Cardiac muscle cell (in vitro differentiated cells and primary cell): ENCODE results near the gene CEBPZOS. TPM values are rescaled to one million over a fixed set of nuclear protein-coding genes. Genes with fewer than 3 reads are reported as not detected.
A peak's percentile ranks its signal among the peaks of the same experiment; 100 is the strongest.

ENCODE experiments used
- DNase-seq, 2 donors: peaks; one replicate each; pipeline versions ENCODE4 v3.0.0 to v3.0.0-alpha.2; 2010 to 2017; ENCODE audit warnings: low read depth in 1 of 2, low spot score in 1 of 2
- H3K27ac ChIP-seq: fragments of 200-600 bp; sonication (generic); 2 replicates; pipeline ENCODE4 v1.5.1; 2016
- H3K27me3 ChIP-seq: fragments of 200-600 bp; sonication (generic); 2 replicates; pipeline ENCODE4 v1.6.0; 2016; ENCODE audit warnings: control low read depth
- H3K36me3 ChIP-seq: fragments of 200-600 bp; sonication (generic); 2 replicates; pipeline ENCODE4 v1.5.1; 2016; ENCODE audit warnings: control low read depth
- H3K4me1 ChIP-seq: fragments of 200-600 bp; sonication (generic); 2 replicates; pipeline ENCODE4 v1.8.1; 2017; ENCODE audit warnings: low read depth, mild to moderate bottlenecking, mixed run types
- H3K4me3 ChIP-seq: fragments of 200-600 bp; sonication (generic); 2 replicates; pipeline ENCODE4 v1.5.1; 2016; ENCODE audit warnings: mild to moderate bottlenecking
- H3K9me3 ChIP-seq: fragments of 200-600 bp; sonication (generic); 2 replicates; pipeline ENCODE4 v1.5.1; 2017; ENCODE audit warnings: low read depth, mild to moderate bottlenecking, control low read depth
- polyA plus RNA-seq: library from polyadenylated mRNA; unstranded; fragments of >200 nt; fragmentation: Nextera tagmentation; extraction: Ambion mirVana; gene quantifications from 2 replicates; pipeline ENCODE4 v1.2.1, GENCODE V29; 2016
- total RNA-seq: library from RNA; depleted of rRNA; stranded (reverse); fragments of >200 nt; gene quantifications from 2 replicates; pipeline ENCODE4 v1.2.3, GENCODE V29; 2016
- TF ChIP-seq, protein P1 (sequence below): IDR thresholded peaks from 2 replicates; pipeline ENCODE4 v1.5.1; 2012; ENCODE audit warnings: low read depth, mild to moderate bottlenecking, low read length

The CEBPZOS gene
- total and polyA plus RNA-seq, 2 experiments from 2014 or later = 10.6 to 25.4 TPM

DNA sequence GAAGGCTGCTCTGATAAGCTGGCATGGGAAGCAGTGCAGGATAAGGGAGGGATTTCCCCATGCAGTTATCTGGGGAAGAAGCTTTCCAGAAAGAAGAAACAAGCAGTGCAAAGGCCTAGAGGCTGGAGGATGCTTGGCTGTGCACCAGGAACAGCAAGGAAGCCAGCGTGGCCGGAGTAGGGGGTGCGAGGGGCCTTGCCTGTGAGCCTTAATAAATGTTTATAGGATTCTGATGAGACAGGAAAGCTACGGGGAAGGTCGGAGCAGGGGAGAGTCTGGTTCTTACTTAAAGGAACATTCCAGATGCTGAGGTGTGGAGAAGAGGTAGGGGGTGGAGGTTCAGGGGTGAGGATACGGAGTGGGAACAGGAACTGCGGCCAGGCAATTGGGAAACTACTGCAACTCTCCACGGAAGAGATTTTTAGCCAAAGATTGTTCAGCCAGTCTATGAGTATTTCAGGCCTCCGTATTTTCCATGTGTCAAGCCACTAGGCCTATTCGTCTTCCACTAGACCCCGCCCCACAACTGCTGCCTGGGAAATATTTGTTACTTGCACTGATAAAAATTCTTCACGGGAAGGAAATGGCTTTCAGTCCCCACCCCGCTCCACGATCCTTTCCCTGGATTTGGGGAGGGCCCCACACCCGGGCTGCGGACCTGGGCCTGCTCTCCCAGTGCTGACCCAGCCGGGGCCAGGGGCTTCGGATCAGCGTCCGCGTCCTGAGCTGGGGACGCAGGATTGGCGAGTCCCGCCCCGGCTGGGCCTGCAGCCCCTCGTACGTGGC lies 40.0 kb upstream of the CEBPZOS start:
- peak; percentile 51 to 67 for DNase-seq
- no peaks in the 10 kb centered on the region for H3K9me3 ChIP-seq
- peaks cover 4% of the 10 kb centered on the region for H3K4me1 ChIP-seq
- no peaks in the 10 kb centered on the region for H3K27me3 ChIP-seq
- TF ChIP-seq, protein P1, sequence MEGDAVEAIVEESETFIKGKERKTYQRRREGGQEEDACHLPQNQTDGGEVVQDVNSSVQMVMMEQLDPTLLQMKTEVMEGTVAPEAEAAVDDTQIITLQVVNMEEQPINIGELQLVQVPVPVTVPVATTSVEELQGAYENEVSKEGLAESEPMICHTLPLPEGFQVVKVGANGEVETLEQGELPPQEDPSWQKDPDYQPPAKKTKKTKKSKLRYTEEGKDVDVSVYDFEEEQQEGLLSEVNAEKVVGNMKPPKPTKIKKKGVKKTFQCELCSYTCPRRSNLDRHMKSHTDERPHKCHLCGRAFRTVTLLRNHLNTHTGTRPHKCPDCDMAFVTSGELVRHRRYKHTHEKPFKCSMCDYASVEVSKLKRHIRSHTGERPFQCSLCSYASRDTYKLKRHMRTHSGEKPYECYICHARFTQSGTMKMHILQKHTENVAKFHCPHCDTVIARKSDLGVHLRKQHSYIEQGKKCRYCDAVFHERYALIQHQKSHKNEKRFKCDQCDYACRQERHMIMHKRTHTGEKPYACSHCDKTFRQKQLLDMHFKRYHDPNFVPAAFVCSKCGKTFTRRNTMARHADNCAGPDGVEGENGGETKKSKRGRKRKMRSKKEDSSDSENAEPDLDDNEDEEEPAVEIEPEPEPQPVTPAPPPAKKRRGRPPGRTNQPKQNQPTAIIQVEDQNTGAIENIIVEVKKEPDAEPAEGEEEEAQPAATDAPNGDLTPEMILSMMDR = no peak
- H3K27ac ChIP-seq = peak overlapping the region; percentile 54
- H3K36me3 ChIP-seq = no peaks in the 10 kb centered on the region
- peak overlapping the region; percentile 57 for H3K4me3 ChIP-seq

DNA sequence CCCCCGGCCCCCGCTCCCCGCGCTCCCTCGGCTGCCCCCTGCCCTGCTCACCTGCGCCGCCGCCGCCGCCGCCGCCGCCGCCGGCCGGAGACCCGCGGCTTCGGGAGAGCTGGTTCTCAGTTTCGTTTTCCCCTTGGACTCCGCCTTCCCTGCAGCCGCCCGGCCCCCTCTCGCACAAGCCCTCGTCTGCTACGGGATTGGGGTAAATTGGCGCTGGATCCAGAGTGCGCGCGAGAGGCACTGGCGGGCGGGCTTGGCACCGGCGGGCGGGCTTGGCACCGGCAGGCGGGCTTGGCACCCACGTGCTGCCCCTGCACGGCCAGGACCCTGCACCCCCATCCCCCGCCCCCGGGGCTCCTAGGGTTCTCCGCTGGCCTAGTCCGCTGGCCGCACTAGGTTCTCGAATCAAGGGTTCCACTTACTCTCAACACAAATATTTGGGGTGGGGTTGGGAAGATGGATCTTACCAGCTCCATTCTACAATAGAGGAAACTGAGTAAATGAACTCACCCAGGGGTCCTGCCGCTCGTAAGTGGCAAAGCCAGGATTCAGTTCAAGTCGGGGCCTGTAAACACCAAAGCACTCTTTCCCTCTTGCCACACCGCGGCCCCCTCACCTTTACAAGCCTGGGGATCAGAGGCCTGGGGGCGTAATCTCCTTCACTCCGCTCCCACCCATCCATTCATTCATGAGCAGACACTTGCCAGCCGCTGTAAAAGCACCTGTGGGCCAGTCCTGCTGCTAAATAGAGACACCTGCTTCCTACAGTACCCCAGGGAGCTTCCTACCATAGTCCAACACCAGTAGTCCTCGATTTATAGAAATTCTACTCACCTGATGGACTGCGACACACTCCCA lies 39.2 kb upstream of the CEBPZOS start, which contains the start of gene EIF2AK2:
Gene EIF2AK2 (minus strand): TSS at position 124 of the 858 bp plus-strand sequence. CDS start 9,174 bp downstream, outside the sequence.
- no peaks in the 10 kb centered on the region for H3K36me3 ChIP-seq
- no peaks in the 10 kb centered on the region for H3K9me3 ChIP-seq
- peaks cover 4% of the 10 kb centered on the region for H3K4me1 ChIP-seq
- peak within 1 kb of the TSS; percentile 57 for H3K4me3 ChIP-seq
- DNase-seq = peak; percentile 82 to 88
- no peaks in the 10 kb centered on the region for H3K27me3 ChIP-seq
- H3K27ac ChIP-seq = peak within 1 kb of the TSS; percentile 54
- TF ChIP-seq, protein P1 = no peak

DNA sequence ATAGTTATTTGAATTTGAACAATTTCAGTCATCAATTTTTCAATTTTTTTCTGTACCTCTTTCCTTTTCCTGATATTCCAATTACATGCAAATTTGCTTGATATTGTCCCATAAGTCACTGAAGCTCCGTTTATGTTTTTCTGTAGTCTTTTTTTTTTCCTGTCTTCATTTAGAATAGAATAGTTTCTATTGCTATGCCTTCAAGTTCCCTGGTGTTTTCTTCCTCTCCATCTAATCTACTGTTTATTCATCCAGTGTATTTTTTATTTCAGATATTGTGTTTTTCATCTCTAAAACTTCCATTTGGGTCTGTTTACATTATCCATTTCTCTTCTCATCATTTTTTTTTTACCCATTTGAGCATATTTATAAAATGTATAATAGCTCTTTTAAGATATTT lies 31.5 kb upstream of the CEBPZOS start:
- TF ChIP-seq, protein P1 = no peak
- Histone ChIP-seq H3K4me1 (no peaks in the 10 kb centered on the region), H3K36me3 (no peaks in the 10 kb centered on the region)

DNA sequence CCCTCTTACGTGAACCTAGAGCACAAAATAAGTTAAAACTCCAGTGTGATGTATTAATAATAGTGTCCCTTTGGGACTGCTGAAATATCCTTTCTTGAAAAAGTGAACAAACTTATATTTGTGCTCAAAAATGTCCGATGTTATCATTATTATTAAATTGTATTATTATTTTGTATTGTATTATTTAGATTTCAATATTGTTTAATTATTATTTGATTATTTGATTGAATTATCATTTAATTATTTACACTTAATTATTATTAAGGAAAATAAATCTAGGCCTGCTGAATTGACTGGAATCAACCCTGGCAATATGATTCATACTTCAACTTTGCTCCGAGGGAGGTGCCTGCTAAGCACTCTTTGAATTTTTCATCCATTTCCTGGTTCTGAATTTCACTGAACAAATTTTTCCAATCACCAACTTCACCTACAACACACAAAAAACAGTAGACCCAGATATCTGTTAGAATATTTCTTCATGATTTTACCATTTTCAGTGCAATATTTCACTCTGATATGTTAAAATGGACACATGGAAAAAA lies 28.6 kb upstream of the CEBPZOS start:
- no peak overlapping the region for H3K27ac ChIP-seq
- H3K9me3 ChIP-seq = no peaks in the 10 kb centered on the region
- H3K36me3 ChIP-seq = no peaks in the 10 kb centered on the region
- TF ChIP-seq, protein P1 = no peak
- no peaks in the 10 kb centered on the region for H3K27me3 ChIP-seq
- no peaks in the 10 kb centered on the region for H3K4me1 ChIP-seq
- no peak overlapping the region for H3K4me3 ChIP-seq
- no peak for DNase-seq

More for the DNA sequence above, 31.5 kb upstream of the CEBPZOS start:
- no peak overlapping the region for H3K27ac ChIP-seq
- H3K4me3 ChIP-seq = no peak overlapping the region
- no peaks in the 10 kb centered on the region for H3K9me3 ChIP-seq
- no peaks in the 10 kb centered on the region for H3K27me3 ChIP-seq
- DNase-seq = no peak

DNA sequence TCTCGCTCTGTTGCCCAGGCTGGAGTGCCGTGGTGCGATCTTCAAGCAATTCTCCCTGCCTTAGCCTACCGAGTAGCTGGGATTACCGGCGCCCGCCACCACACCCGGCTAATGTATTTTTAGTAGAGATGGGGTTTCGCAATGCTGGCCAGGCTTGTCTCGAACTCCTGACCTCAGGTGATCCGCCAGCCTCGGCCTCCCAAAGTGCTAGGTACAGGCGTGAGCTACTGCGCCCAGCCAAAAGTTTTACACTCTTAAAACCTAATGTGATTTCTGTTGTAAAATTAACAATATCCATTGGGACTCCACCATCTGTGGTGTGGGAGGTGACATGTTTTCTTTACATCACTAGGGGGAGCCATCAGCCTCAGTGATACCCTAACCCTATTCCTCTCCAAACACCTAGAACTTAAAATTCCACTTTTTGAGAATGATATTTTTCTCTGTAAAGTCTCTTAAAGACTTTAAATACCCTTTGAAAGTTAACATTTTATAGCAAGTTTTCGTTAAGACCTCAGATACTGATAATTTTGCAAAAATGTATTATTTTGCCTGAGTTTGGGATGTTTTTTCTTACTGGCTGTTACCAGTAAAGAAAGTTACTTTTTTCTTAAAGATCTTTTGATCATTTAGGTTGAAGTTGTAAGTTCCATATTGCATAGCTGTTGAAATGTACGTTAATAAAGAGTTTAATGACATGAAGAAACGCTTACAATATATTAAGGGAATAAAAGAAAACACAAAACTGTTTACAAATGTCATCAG lies 27.9 kb upstream of the CEBPZOS start:
- Histone ChIP-seq H3K4me3 (no peak overlapping the region), H3K27ac (no peak overlapping the region), H3K36me3 (no peaks in the 10 kb centered on the region), H3K4me1 (no peaks in the 10 kb centered on the region), H3K27me3 (no peaks in the 10 kb centered on the region), H3K9me3 (no peaks in the 10 kb centered on the region)
- TF ChIP-seq, protein P1 = peak; percentile 71
- peak; percentile 50 to 63 for DNase-seq
